CD4-positive, alpha-beta memory T cell (primary cell): ENCODE results near the gene TFF3. TPM values are rescaled to one million over a fixed set of nuclear protein-coding genes. Genes with fewer than 3 reads are reported as not detected.
A peak's percentile ranks its signal among the peaks of the same experiment; 100 is the strongest.

ENCODE experiments used
- CTCF ChIA-PET: fragments of 350-600 bp; sonication (Branson Sonifier 250); formaldehyde crosslinking; loops from one replicate; lab custom pipeline; 2021; ENCODE audit warnings: inconsistent platforms; ENCODE audit not compliant: partially characterized antibody; lab: Charles Lee
- POLR2A ChIA-PET: fragments of 350-600 bp; sonication (Branson Sonifier 250); formaldehyde crosslinking; loops from one replicate; lab custom pipeline; 2021; ENCODE audit not compliant: partially characterized antibody; lab: Charles Lee
- DNase-seq, 5 donors: peaks; one replicate each; pipeline versions ENCODE4 v3.0.0 to v3.0.0-alpha.2; 2020 to 2022; ENCODE audit warnings: mixed read lengths in 1 of 5
- H3K27ac ChIP-seq: one replicate; pipeline ENCODE4 v1.7.0; 2013; ENCODE audit warnings: low read depth, low read length
- H3K27me3 ChIP-seq: 2 replicates; pipeline ENCODE4 v1.7.0; 2013; ENCODE audit warnings: mild to moderate bottlenecking, low read length, moderate library complexity; ENCODE audit not compliant: insufficient read depth
- H3K36me3 ChIP-seq: 2 replicates; pipeline ENCODE4 v1.7.0; 2013; ENCODE audit warnings: mild to moderate bottlenecking, low read length, moderate library complexity; ENCODE audit not compliant: insufficient read depth
- H3K4me1 ChIP-seq: 2 replicates; pipeline ENCODE4 v1.7.0; 2013; ENCODE audit warnings: mild to moderate bottlenecking, low read length, moderate library complexity; ENCODE audit not compliant: insufficient read depth
- H3K4me3 ChIP-seq, 2 donors: one replicate each; pipeline ENCODE4 v1.7.0; 2013; ENCODE audit warnings: low read length in 2 of 2, mild to moderate bottlenecking in 1 of 2
- H3K9me3 ChIP-seq, 2 donors: one replicate each; pipeline ENCODE4 v1.7.0; 2013; ENCODE audit warnings: low read length in 2 of 2, control low read depth in 1 of 2; ENCODE audit not compliant: control insufficient read depth in 1 of 2
- H3K27ac Mint-ChIP-seq, 7 donors: one replicate each; pipeline ENCODE4 v1.8.0; 2020 to 2021; ENCODE audit warnings: mixed read lengths in 7 of 7, mild to moderate bottlenecking in 6 of 7, inconsistent platforms in 3 of 7, moderate library complexity in 3 of 7
- H3K27me3 Mint-ChIP-seq, 2 donors: one replicate each; pipeline ENCODE4 v1.8.0; 2020 to 2021; ENCODE audit warnings: mixed read lengths in 2 of 2
- H3K36me3 Mint-ChIP-seq, 2 donors: one replicate each; pipeline ENCODE4 v1.8.0; 2020 to 2021; ENCODE audit warnings: mixed read lengths in 2 of 2, inconsistent platforms in 1 of 2, mild to moderate bottlenecking in 1 of 2
- H3K4me1 Mint-ChIP-seq, 4 donors: one replicate each; pipeline ENCODE4 v1.8.0; 2020 to 2021; ENCODE audit warnings: mixed read lengths in 4 of 4, mild to moderate bottlenecking in 1 of 4
- H3K4me3 Mint-ChIP-seq, 8 donors: one replicate each; pipeline ENCODE4 v1.8.0; 2020 to 2021; ENCODE audit warnings: mixed read lengths in 8 of 8, mild to moderate bottlenecking in 7 of 8, moderate library complexity in 6 of 8, inconsistent platforms in 3 of 8
- H3K9me3 Mint-ChIP-seq, 8 donors: one replicate each; pipeline ENCODE4 v1.8.0; 2020 to 2021; ENCODE audit warnings: mixed read lengths in 8 of 8, mild to moderate bottlenecking in 5 of 8, inconsistent platforms in 3 of 8, moderate library complexity in 1 of 8
- intact Hi-C: fragments of 100-400 bp; cut with micrococcal nuclease; formaldehyde crosslinking; loops from one replicate; pipeline ENCODE4 v1.15.1; 2023
- polyA plus RNA-seq, 2 donors: library from polyadenylated mRNA; unstranded; fragments of 300-500 nt; fragmentation: Illumina TruSeq; gene quantifications; one replicate each; pipeline ENCODE4 v1.2.3, GENCODE V29; 2021
- total RNA-seq, 2 experiments: library from RNA; stranded (reverse); gene quantifications; one replicate each; pipeline ENCODE4 v1.2.3, GENCODE V29; 2021

TFF3 gene
- total and polyA plus RNA-seq, 4 experiments from 2014 or later = not detected

DNA sequence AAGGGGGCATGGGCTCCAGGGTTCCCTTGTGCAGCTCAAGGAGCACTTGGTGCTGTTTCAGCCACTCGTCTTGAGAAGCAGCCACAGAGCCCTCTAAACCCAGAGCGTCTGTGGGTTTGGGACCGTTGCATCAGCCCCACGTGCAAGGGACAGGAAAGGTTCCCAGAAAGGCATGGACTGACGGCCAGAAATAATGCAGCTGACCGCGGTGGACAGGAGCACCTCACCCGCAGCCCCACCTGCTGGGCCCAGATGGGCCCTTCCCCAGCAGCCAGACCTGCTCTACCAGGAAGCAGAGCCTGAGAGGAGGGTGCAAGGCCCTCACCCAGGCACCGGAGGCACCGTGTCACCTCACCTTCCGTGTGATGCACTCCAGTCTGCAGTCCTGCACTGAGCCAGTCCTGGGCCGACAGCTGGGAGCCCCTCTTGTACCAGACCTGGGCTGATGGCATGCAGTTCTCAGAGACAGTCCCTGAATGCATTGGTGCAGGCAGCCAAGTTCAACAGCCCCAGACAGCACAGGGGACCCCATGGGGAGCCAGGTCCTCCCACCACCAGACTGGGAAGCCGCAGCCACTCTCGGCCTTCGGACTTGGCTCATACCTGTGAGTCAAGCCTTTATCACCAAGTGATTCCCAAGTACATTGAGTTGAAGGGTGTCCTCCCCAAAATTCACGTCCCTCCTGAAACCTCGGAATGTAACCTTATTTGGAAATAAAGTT is 4.8 kb upstream of the TFF3 start:
- no peaks in the 10 kb centered on the region for H3K36me3 ChIP-seq
- no peak overlapping the region for H3K4me3 Mint-ChIP-seq
- no peaks in the 10 kb centered on the region for H3K9me3 ChIP-seq
- ChIA-PET CTCF (interaction anchor here (0.8 kb wide), 1 partner anchor 35 kb away, joined by 3 read pairs; no protein-coding TSS in a partner anchor), POLR2A (no interaction called here)
- H3K27ac ChIP-seq = no peak overlapping the region
- no peak overlapping the region for H3K4me3 ChIP-seq
- no peak overlapping the region for H3K27ac Mint-ChIP-seq
- H3K9me3 Mint-ChIP-seq = no peaks in the 10 kb centered on the region
- intact Hi-C loops = no loop called here
- H3K27me3 ChIP-seq = peaks cover 2% of the 10 kb centered on the region
- H3K4me1 ChIP-seq = peaks cover 5% of the 10 kb centered on the region
- H3K27me3 Mint-ChIP-seq = peaks cover 5 to 10% of the 10 kb centered on the region in 2 donors
- H3K36me3 Mint-ChIP-seq = no peaks in the 10 kb centered on the region
- DNase-seq = no peak
- peaks cover 0 to 11% (median 4%) of the 10 kb centered on the region in 4 donors for H3K4me1 Mint-ChIP-seq

DNA sequence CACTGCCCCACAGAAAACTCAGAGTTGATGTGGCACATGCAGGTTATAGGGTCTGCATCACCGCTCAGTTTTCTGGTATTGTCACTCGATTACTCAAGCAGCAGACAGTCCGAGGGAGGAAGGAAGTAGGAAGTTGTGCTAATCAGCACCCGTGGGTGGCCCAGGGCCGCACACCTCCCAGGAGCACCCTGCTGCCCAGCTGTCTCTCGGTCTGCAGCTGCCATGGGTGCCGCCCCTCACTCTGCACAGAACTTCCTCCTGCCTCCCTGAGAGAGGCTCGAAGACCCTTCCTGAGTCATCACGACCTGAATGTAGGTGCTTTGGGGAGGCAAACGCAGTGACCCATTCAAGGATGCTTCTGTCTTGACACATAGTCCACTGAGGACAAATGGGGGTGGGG is 4.2 kb upstream of the TFF3 start:
- CTCF ChIA-PET = interaction anchor here (0.8 kb wide), 1 partner anchor 34 kb away, joined by 3 read pairs; no protein-coding TSS in a partner anchor

DNA sequence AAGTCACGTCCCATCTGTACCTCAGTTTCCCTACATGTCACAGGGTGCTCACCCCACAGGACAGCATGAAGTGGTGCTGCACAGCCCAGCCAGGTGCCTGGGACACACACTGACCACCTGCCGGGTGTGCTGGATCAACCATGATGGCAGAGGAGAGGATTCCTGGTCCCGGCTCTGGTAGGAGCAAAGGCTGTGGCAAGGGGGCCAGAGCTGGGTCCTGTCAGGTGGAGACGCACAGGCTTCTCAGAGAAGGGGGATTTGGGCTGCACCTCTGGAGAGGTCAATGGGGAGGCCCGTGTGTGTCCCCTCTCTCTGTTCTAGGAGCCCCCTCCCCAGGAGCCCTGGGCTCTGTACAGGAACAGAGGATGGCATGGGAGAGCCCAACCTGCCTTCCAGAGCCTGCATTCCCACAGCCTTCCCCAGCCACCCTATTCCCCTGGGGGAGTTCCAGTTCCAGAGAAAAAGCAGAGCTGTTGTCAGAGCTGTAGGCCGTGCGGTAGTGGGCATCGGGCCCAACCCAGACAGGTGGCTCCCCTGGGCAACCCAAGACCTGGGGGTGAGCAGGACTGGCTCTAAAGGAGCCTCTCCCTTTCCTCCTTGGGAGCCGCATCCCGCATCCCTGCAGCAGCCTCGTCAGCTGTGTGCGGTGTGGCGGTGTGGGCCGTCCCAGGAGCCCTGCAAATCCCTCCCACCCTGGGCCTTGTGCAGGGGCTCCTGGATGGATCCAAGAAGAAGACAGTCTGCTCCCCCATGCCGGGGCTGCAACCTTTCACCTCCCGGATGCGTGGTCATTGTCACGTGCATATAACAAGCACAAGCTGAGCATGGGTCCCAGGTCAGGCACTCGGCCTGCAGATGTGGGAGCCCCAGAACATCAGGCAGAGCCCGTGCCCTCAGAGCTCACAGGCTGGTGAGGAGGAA is 2.9 kb upstream of the TFF3 start:
- H3K9me3 Mint-ChIP-seq = no peaks in the 10 kb centered on the region
- peaks cover 0 to 11% (median 4%) of the 10 kb centered on the region in 4 donors for H3K4me1 Mint-ChIP-seq
- H3K36me3 Mint-ChIP-seq = no peaks in the 10 kb centered on the region
- H3K27ac ChIP-seq = no peak overlapping the region
- DNase-seq = no peak
- peak overlapping the region in 1 of 7 donors; percentile 55 for H3K27ac Mint-ChIP-seq
- no peak overlapping the region for H3K4me3 ChIP-seq
- no peaks in the 10 kb centered on the region for H3K36me3 ChIP-seq
- no peaks in the 10 kb centered on the region for H3K9me3 ChIP-seq
- H3K27me3 ChIP-seq = no peaks in the 10 kb centered on the region
- H3K4me1 ChIP-seq = peaks cover 5% of the 10 kb centered on the region
- peaks cover 0 to 7% of the 10 kb centered on the region in 2 donors for H3K27me3 Mint-ChIP-seq
- CTCF ChIA-PET = interaction anchor here (0.7 kb wide), 1 partner anchor 19 kb away, joined by 3 read pairs; no protein-coding TSS in a partner anchor
- H3K4me3 Mint-ChIP-seq = no peak overlapping the region
- POLR2A ChIA-PET = interaction anchor here (0.9 kb wide), 1 partner anchor 129 kb away, joined by 3 read pairs; no protein-coding TSS in a partner anchor
- intact Hi-C loops = no loop called here

More for the DNA sequence above, 4.2 kb upstream of the TFF3 start:
- Mint-ChIP-seq H3K4me1 (peaks cover 0 to 11% (median 4%) of the 10 kb centered on the region in 4 donors), H3K27ac (peak overlapping the region in 1 of 7 donors; percentile 19), H3K27me3 (peaks cover 5 to 10% of the 10 kb centered on the region in 2 donors), H3K9me3 (no peaks in the 10 kb centered on the region), H3K36me3 (no peaks in the 10 kb centered on the region), H3K4me3 (no peak overlapping the region)
- Histone ChIP-seq H3K27ac (no peak overlapping the region), H3K4me1 (peaks cover 5% of the 10 kb centered on the region), H3K4me3 (no peak overlapping the region), H3K9me3 (no peaks in the 10 kb centered on the region), H3K36me3 (no peaks in the 10 kb centered on the region), H3K27me3 (no peaks in the 10 kb centered on the region)
- intact Hi-C loops = no loop called here
- POLR2A ChIA-PET = no interaction called here
- DNase-seq = no peak

DNA sequence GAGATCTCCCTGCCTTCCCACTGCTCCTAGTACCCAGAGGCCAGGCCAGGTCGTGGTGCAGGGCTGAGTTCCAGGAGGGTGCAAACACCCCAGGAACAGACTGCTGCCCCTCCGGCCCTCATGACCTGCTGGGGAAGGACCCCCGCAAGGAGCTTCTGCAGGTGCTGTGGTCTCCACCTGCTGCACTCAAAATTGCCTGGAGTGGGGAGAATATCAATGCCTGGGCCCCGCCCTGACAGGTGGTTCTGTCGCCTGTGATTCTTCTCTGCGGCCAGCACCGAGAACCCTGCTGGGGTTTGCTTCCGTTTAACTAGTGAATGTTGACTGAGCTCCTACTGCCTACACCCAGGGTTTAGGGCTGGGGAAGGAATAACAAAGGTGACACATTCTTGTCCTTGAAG is 2.1 kb upstream of the TFF3 start:
- Mint-ChIP-seq H3K36me3 (no peaks in the 10 kb centered on the region), H3K4me3 (no peak overlapping the region), H3K27me3 (peaks cover 0 to 4% of the 10 kb centered on the region in 2 donors), H3K27ac (no peak overlapping the region), H3K9me3 (no peaks in the 10 kb centered on the region), H3K4me1 (peaks cover 0 to 11% (median 4%) of the 10 kb centered on the region in 4 donors)
- Histone ChIP-seq H3K9me3 (no peaks in the 10 kb centered on the region), H3K4me3 (no peak overlapping the region), H3K4me1 (peaks cover 5% of the 10 kb centered on the region), H3K36me3 (no peaks in the 10 kb centered on the region), H3K27ac (no peak overlapping the region), H3K27me3 (no peaks in the 10 kb centered on the region)
- intact Hi-C loops = no loop called here
- no peak for DNase-seq
- CTCF ChIA-PET = no interaction called here
- POLR2A ChIA-PET = no interaction called here

DNA sequence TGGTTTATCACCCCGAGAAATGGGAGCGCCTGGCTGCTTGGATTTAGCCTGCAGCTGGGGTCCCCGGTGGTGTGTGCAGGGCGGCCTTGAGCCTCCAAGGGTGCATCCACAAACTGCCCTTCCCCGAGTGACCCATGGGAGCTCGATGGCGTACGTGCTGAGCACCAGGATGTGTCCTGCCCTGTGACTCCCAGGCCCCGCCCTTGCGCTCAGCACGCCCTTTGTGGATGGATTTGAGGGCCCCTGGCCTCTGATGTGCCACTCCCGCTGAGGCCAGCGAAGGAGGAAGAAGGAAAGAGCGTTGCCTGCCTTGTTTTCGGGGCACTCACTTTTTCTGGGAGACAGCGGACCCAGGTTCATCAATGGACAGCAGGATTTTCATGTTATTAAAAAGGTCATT is 1.7 kb upstream of the TFF3 start:
- Mint-ChIP-seq H3K4me3 (no peak overlapping the region), H3K27me3 (peaks cover 0 to 4% of the 10 kb centered on the region in 2 donors), H3K36me3 (no peaks in the 10 kb centered on the region), H3K27ac (no peak overlapping the region), H3K4me1 (peaks cover 0 to 11% (median 4%) of the 10 kb centered on the region in 4 donors), H3K9me3 (no peaks in the 10 kb centered on the region)
- no peak for DNase-seq
- no peak overlapping the region for H3K27ac ChIP-seq
- no peak overlapping the region for H3K4me3 ChIP-seq
- no peaks in the 10 kb centered on the region for H3K36me3 ChIP-seq
- intact Hi-C loops = no loop called here
- no peaks in the 10 kb centered on the region for H3K27me3 ChIP-seq
- POLR2A ChIA-PET = no interaction called here
- H3K9me3 ChIP-seq = no peaks in the 10 kb centered on the region
- CTCF ChIA-PET = no interaction called here
- H3K4me1 ChIP-seq = peaks cover 5% of the 10 kb centered on the region

DNA sequence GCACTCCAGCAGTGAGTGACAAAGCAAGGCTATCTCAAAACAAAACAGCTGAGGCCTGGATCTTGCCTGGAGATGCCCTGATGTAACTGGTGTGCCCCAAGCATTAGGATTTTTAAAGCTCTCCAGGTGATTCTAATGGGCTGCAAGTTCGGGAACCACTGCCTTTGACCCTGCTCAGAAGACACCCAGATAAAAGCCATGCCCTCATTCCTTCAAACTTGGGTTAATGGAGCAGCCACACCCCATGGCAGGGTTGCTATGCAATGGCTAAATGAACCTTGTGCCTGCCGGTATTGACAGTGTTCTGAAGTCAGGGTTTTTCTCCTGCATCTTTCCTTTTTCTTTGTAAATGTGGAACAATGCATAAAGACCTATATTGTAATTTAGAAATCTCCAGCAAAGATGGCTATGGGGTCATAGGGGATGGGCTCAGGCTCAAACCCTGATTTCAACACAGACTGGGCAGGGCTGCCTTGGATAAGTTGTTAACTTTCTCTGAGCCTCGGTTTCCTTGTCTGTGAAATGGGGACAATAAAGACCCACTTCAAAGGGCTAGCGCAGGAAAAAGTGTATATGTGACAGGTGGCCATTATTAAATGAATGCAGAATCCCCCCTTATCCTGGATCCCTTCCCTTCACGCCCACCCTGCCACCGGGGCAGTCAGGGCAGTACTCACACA is 453 bp downstream of the TFF3 start:
- Histone ChIP-seq H3K27me3 (no peaks in the 10 kb centered on the region), H3K27ac (no peak overlapping the region), H3K4me3 (no peak overlapping the region), H3K9me3 (no peaks in the 10 kb centered on the region), H3K4me1 (peaks cover 7% of the 10 kb centered on the region), H3K36me3 (no peaks in the 10 kb centered on the region)
- DNase-seq = no peak
- ChIA-PET CTCF (no interaction called here), POLR2A (no interaction called here)
- no peaks in the 10 kb centered on the region for H3K9me3 Mint-ChIP-seq
- H3K36me3 Mint-ChIP-seq = no peaks in the 10 kb centered on the region
- H3K27me3 Mint-ChIP-seq = peaks cover 0 to under 1% of the 10 kb centered on the region in 2 donors
- no peak overlapping the region for H3K4me3 Mint-ChIP-seq
- peaks cover 2 to 13% (median 3%) of the 10 kb centered on the region in 4 donors for H3K4me1 Mint-ChIP-seq
- intact Hi-C loops = no loop called here
- no peak overlapping the region for H3K27ac Mint-ChIP-seq
